Calu3 (cell line): Measurements from ENCODE around the gene BLZF1. TPM values are rescaled to one million over a fixed set of nuclear protein-coding genes. Genes with fewer than 3 reads are reported as not detected.
A peak's percentile ranks its signal among the peaks of the same experiment; 100 is the strongest.

Experiments
- BruUV-seq: library from RNA; stranded (reverse); fragments of 400-500 nt; replicated peaks from 2 replicates; lab custom pipeline; 2021; lab: Mats Ljungman, UMichigan
- CTCF ChIA-PET: fragments of 300-600 bp; sonication (Branson Sonifier 250); formaldehyde crosslinking; loops from one replicate; lab custom pipeline; 2022; ENCODE audit warnings: antibody characterized with exemption; lab: Charles Lee
- DNase-seq: peaks from one replicate; pipeline ENCODE4 v3.0.0; 2022
- H3K27ac Mint-ChIP-seq: one replicate; pipeline ENCODE4 v1.8.0; 2022; ENCODE audit warnings: mixed read lengths; ENCODE audit not compliant: unreplicated experiment
- H3K27me3 Mint-ChIP-seq: one replicate; pipeline ENCODE4 v1.8.0; 2022; ENCODE audit warnings: mixed read lengths; ENCODE audit not compliant: unreplicated experiment
- H3K36me3 Mint-ChIP-seq: one replicate; pipeline ENCODE4 v1.8.0; 2022; ENCODE audit warnings: mild to moderate bottlenecking, moderate library complexity, mixed read lengths; ENCODE audit not compliant: insufficient read depth, unreplicated experiment
- H3K4me1 Mint-ChIP-seq: one replicate; pipeline ENCODE4 v1.8.0; 2022; ENCODE audit warnings: mild to moderate bottlenecking, low read depth, mixed read lengths; ENCODE audit not compliant: unreplicated experiment
- H3K4me3 Mint-ChIP-seq: one replicate; pipeline ENCODE4 v1.8.0; 2022; ENCODE audit warnings: mild to moderate bottlenecking, low read depth, moderate library complexity, mixed read lengths; ENCODE audit not compliant: unreplicated experiment
- H3K9me3 Mint-ChIP-seq: one replicate; pipeline ENCODE4 v1.8.0; 2022; ENCODE audit warnings: low read depth, mixed read lengths; ENCODE audit not compliant: unreplicated experiment
- CTCF ChIP-seq: fragments of 200-600 bp; IDR thresholded peaks from one replicate; pipeline ENCODE4 v1.8.0; 2022; ENCODE audit warnings: antibody characterized with exemption; ENCODE audit not compliant: unreplicated experiment
- intact Hi-C: fragments of 100-400 bp; cut with micrococcal nuclease; formaldehyde crosslinking; loops from one replicate; pipeline ENCODE4 v1.10.0; 2022; ENCODE audit not compliant: unreplicated experiment
- total RNA-seq: library from RNA; stranded (reverse); gene quantifications from 2 replicates; pipeline ENCODE4 v1.2.3, GENCODE V29; 2022

Gene BLZF1
- total RNA-seq, 1 experiment from 2014 or later: 45.7 TPM

- Mint-ChIP-seq H3K27me3 (no peaks in the 10 kb centered on the region), H3K36me3 (no peaks in the 10 kb centered on the region), H3K9me3 (peaks cover 5% of the 10 kb centered on the region), H3K27ac (no peak overlapping the region), H3K4me1 (no peaks in the 10 kb centered on the region), H3K4me3 (no peak overlapping the region)
- intact Hi-C loops: no loop called here
- CTCF ChIA-PET: no interaction called here
- no peak for DNase-seq
- BruUV-seq: no TSS peak
- TF ChIP-seq CTCF: no peak
Observed at GRCh38 chr1:169414952-169415351, 47.0 kb downstream of the BLZF1 start.

GRCh38 chr1:169421309-169421708 is 53.3 kb downstream of the BLZF1 start:
- CTCF ChIA-PET: no interaction called here
- Mint-ChIP-seq H3K4me1 (no peaks in the 10 kb centered on the region), H3K27me3 (no peaks in the 10 kb centered on the region), H3K27ac (no peak overlapping the region), H3K4me3 (no peak overlapping the region), H3K36me3 (no peaks in the 10 kb centered on the region), H3K9me3 (no peaks in the 10 kb centered on the region)
- intact Hi-C loops: no loop called here
- BruUV-seq: no TSS peak
- no peak for TF ChIP-seq CTCF
- DNase-seq: no peak

- Mint-ChIP-seq H3K4me1 (peaks cover 8% of the 10 kb centered on the region), H3K27ac (no peak overlapping the region)
- CTCF ChIA-PET: no interaction called here
Observed at GRCh38 chr1:169426174-169426705, 58.2 kb downstream of the BLZF1 start.

GRCh38 chr1:169427081-169427641 is 59.2 kb downstream of the BLZF1 start, which contains the start of gene CCDC181:
TSS of gene CCDC181 (minus strand) at chr1:169427474. CDS start at chr1:169424927, 2,547 bp downstream.
- Mint-ChIP-seq H3K9me3 (peaks cover 5% of the 10 kb centered on the region), H3K4me1 (peaks cover 8% of the 10 kb centered on the region), H3K27ac (peak within 1 kb of the TSS; percentile 13), H3K4me3 (peak within 1 kb of the TSS; percentile 73), H3K27me3 (no peaks in the 10 kb centered on the region), H3K36me3 (peaks cover 6% of the 10 kb centered on the region)
- BruUV-seq: no TSS peak
- intact Hi-C loops: no loop called here
- no peak for TF ChIP-seq CTCF
- peak; percentile 76 for DNase-seq
- CTCF ChIA-PET: interaction anchor here (1.2 kb wide), 1 partner anchor 102 kb away, joined by 5 read pairs; no protein-coding TSS in a partner anchor

More at GRCh38 chr1:169426174-169426705, 58.2 kb downstream of the BLZF1 start:
- no peak overlapping the region for H3K4me3 Mint-ChIP-seq
- peaks cover 6% of the 10 kb centered on the region for H3K36me3 Mint-ChIP-seq
- BruUV-seq: no TSS peak
- TF ChIP-seq CTCF: no peak
- intact Hi-C loops: no loop called here
- H3K9me3 Mint-ChIP-seq: no peaks in the 10 kb centered on the region
- H3K27me3 Mint-ChIP-seq: no peaks in the 10 kb centered on the region
- DNase-seq: no peak

Other genes starting within 250 kb of the BLZF1 start
- gene NME7, start 398 bp upstream of the BLZF1 start, total RNA-seq: 25.2 and 33.2 TPM in 2 replicates
- 0.64 and 0.71 TPM in 2 replicates for gene CCDC181, start 59.3 kb downstream of the BLZF1 start, total RNA-seq
- 22.0 and 24.2 TPM in 2 replicates for gene SLC19A2, start 117.7 kb downstream of the BLZF1 start, total RNA-seq
- gene F5, start 218.3 kb downstream of the BLZF1 start, total RNA-seq: 8.1 and 16.2 TPM in 2 replicates